HFFc6 (cell line): ENCODE results near the gene PDE2A. TPM values are rescaled to one million over a fixed set of nuclear protein-coding genes. Genes with fewer than 3 reads are reported as not detected.

ENCODE experiments used
- DNase-seq: peaks from one replicate; pipeline ENCODE4 v3.0.0-alpha.2; 2018
- H3K27ac Mint-ChIP-seq: 2 replicates; pipeline ENCODE4 v1.8.0; 2020; ENCODE audit warnings: mild to moderate bottlenecking, mixed read lengths
- H3K27me3 Mint-ChIP-seq: 2 replicates; pipeline ENCODE4 v1.8.0; 2021; ENCODE audit warnings: mild to moderate bottlenecking, moderate library complexity, mixed read lengths; ENCODE audit not compliant: insufficient read depth
- H3K36me3 Mint-ChIP-seq: 2 replicates; pipeline ENCODE4 v1.8.0; 2021; ENCODE audit warnings: low read depth, mixed read lengths
- H3K4me1 Mint-ChIP-seq: 2 replicates; pipeline ENCODE4 v1.8.0; 2020; ENCODE audit warnings: low read depth, mixed read lengths
- H3K4me3 Mint-ChIP-seq: 2 replicates; pipeline ENCODE4 v1.8.0; 2020; ENCODE audit warnings: mild to moderate bottlenecking, moderate library complexity, mixed read lengths
- H3K9me3 Mint-ChIP-seq: 2 replicates; pipeline ENCODE4 v1.8.0; 2020; ENCODE audit warnings: mild to moderate bottlenecking, mixed read lengths
- CTCF ChIP-seq: fragments of 200-600 bp; sonication (generic); IDR thresholded peaks from 2 replicates; pipeline ENCODE4 v1.5.0; 2021; ENCODE audit warnings: antibody characterized with exemption, mild to moderate bottlenecking
- total RNA-seq, 6 experiments: library from RNA; stranded (reverse); fragmentation: NEBNext Ultra II Directional; extraction: Animal tissue kit (Norgen Biotek cat#: 25700); gene quantifications; 2 replicates in 1 of 6; 3 replicates in 5 of 6; pipeline ENCODE4 v1.2.3, GENCODE V29; 2021

PDE2A gene
- total RNA-seq, 6 experiments from 2014 or later: 0.07 to 0.57 (median 0.40) TPM

- H3K27me3 Mint-ChIP-seq: peaks cover 36% of the 10 kb centered on the region
- H3K4me3 Mint-ChIP-seq: no peak overlapping the region
- H3K27ac Mint-ChIP-seq: no peak overlapping the region
- DNase-seq: no peak
- no peak for TF ChIP-seq CTCF
- H3K4me1 Mint-ChIP-seq: no peaks in the 10 kb centered on the region
- no peaks in the 10 kb centered on the region for H3K36me3 Mint-ChIP-seq
- 0 out of 2 replicates have a peak, but pooled peaks cover 1% of the 10 kb centered on the region for H3K9me3 Mint-ChIP-seq
Observed at GRCh38 chr11:72662036-72662435, 12.2 kb downstream of the PDE2A start.

GRCh38 chr11:72661486-72661885, 12.7 kb downstream of the PDE2A start:
- Mint-ChIP-seq H3K4me3 (no peak overlapping the region), H3K27me3 (peaks cover 39% of the 10 kb centered on the region), H3K27ac (no peak overlapping the region), H3K4me1 (no peaks in the 10 kb centered on the region), H3K36me3 (no peaks in the 10 kb centered on the region), H3K9me3 (no peaks in the 10 kb centered on the region)
- TF ChIP-seq CTCF: no peak
- DNase-seq: no peak

GRCh38 chr11:72658989-72659640, 15.1 kb downstream of the PDE2A start:
- H3K4me1 Mint-ChIP-seq: no peaks in the 10 kb centered on the region
- H3K9me3 Mint-ChIP-seq: no peaks in the 10 kb centered on the region
- H3K36me3 Mint-ChIP-seq: no peaks in the 10 kb centered on the region
- no peak overlapping the region for H3K4me3 Mint-ChIP-seq
- DNase-seq: no peak
- H3K27me3 Mint-ChIP-seq: peaks cover 35% of the 10 kb centered on the region
- TF ChIP-seq CTCF: no peak
- H3K27ac Mint-ChIP-seq: no peak overlapping the region

GRCh38 chr11:72657411-72658100, 16.7 kb downstream of the PDE2A start:
- no peaks in the 10 kb centered on the region for H3K4me1 Mint-ChIP-seq
- no peak for DNase-seq
- no peaks in the 10 kb centered on the region for H3K36me3 Mint-ChIP-seq
- H3K27ac Mint-ChIP-seq: no peak overlapping the region
- no peaks in the 10 kb centered on the region for H3K9me3 Mint-ChIP-seq
- no peak overlapping the region for H3K4me3 Mint-ChIP-seq
- no peak for TF ChIP-seq CTCF
- H3K27me3 Mint-ChIP-seq: peaks cover 44% of the 10 kb centered on the region

GRCh38 chr11:72655896-72656464, 18.2 kb downstream of the PDE2A start:
- Mint-ChIP-seq H3K4me1 (no peaks in the 10 kb centered on the region), H3K36me3 (no peaks in the 10 kb centered on the region), H3K27me3 (peaks cover 42% of the 10 kb centered on the region), H3K9me3 (no peaks in the 10 kb centered on the region), H3K4me3 (no peak overlapping the region), H3K27ac (no peak overlapping the region)
- DNase-seq: no peak
- TF ChIP-seq CTCF: no peak
